Measurements from ENCODE around the gene PUSL1.

DNA sequence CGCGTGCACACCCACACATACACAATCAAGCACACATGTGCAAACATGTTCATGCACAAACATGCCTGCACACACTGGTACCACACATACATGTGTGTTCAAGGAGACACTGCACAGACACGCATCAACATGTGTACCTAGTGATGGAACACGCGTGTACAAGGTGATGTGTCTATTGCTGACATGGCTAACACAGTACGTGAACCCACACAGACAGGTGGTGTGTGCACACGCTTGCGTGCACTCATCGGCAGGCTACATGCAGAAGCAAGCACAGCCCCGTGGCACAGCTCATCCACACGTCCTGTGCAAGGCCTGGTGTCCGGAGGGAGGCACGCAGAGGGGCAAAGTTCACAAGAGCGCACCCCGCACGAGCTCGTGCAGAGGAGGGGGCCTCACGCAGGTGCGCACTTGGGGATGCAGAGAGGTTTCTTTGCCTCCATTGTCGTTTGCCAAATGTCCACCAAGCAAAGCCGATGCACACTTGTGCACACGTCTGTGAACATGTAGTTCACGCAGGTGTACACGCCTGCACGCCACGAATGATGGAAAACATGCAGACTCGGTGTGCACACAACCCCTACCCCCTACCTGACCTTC lies 1.6 kb upstream of the PUSL1 start:
- no peak for TF ChIP-seq POLR2A (IDR thresholded peaks at IDR 0.05; ENCODE audit: low read depth, low read length)
- no peak for TF ChIP-seq POLR2AphosphoS5 (IDR thresholded peaks at IDR 0.05; ENCODE audit: low read depth, low read length)
- TF ChIP-seq TAF1 (IDR thresholded peaks at IDR 0.05; ENCODE audit: borderline replicate concordance, low read depth, low read length) = no peak
